Trophoblast cell (in vitro differentiated cells and primary cell): ENCODE data around the gene LANCL2.

Source experiments
- DNase-seq, 2 donors: peaks; one replicate each; pipeline ENCODE4 v3.0.0-alpha.2; 2016
- H2AFZ ChIP-seq: 2 replicates; pipeline ENCODE4 v1.6.1; 2013; ENCODE audit warnings: low read length, moderate library complexity, mild to moderate bottlenecking; ENCODE audit not compliant: insufficient read depth, poor library complexity
- H2AK5ac ChIP-seq: 2 replicates; pipeline ENCODE4 v1.6.1; 2013; ENCODE audit warnings: mild to moderate bottlenecking, low read length
- H2BK120ac ChIP-seq: 2 replicates; pipeline ENCODE4 v1.6.1; 2013; ENCODE audit warnings: low read length, mild to moderate bottlenecking, moderate library complexity; ENCODE audit not compliant: insufficient read depth, poor library complexity
- H2BK12ac ChIP-seq: 2 replicates; pipeline ENCODE4 v1.6.1; 2013; ENCODE audit warnings: mild to moderate bottlenecking, low read length, moderate library complexity
- H2BK5ac ChIP-seq: 2 replicates; pipeline ENCODE4 v1.6.1; 2013; ENCODE audit warnings: low read length, low read depth, moderate library complexity, mild to moderate bottlenecking; ENCODE audit not compliant: poor library complexity
- H3K14ac ChIP-seq: 2 replicates; pipeline ENCODE4 v1.6.1; 2013; ENCODE audit warnings: mild to moderate bottlenecking, low read length
- H3K18ac ChIP-seq: 2 replicates; pipeline ENCODE4 v1.6.1; 2013; ENCODE audit warnings: mild to moderate bottlenecking, low read length
- H3K23ac ChIP-seq: 2 replicates; pipeline ENCODE4 v1.6.1; 2013; ENCODE audit warnings: low read length
- H3K27ac ChIP-seq: 2 replicates; pipeline ENCODE4 v1.5.1; 2013; ENCODE audit warnings: low read depth, mild to moderate bottlenecking, inconsistent platforms, low read length, moderate library complexity
- H3K27me3 ChIP-seq: 2 replicates; pipeline ENCODE4 v1.6.1; 2013; ENCODE audit warnings: inconsistent platforms, mild to moderate bottlenecking, low read length, moderate library complexity; ENCODE audit not compliant: insufficient read depth
- H3K36me3 ChIP-seq, 2 experiments: 1 replicate in 1 of 2; 2 replicates in 1 of 2; pipeline ENCODE4 v1.6.1; 2013; ENCODE audit warnings: low read length in 2 of 2, mild to moderate bottlenecking in 2 of 2, moderate library complexity in 1 of 2; ENCODE audit not compliant: insufficient read depth in 2 of 2, control insufficient read depth in 1 of 2
- H3K4ac ChIP-seq: 2 replicates; pipeline ENCODE4 v1.6.1; 2013; ENCODE audit warnings: low read depth, mild to moderate bottlenecking, low read length, moderate library complexity
- H3K4me1 ChIP-seq, 2 experiments: 1 replicate in 1 of 2; 2 replicates in 1 of 2; pipeline ENCODE4 v1.6.1; 2013; ENCODE audit warnings: low read length in 2 of 2, mild to moderate bottlenecking in 2 of 2, moderate library complexity in 1 of 2; ENCODE audit not compliant: insufficient read depth in 2 of 2, control insufficient read depth in 1 of 2
- H3K4me2 ChIP-seq: 2 replicates; pipeline ENCODE4 v1.6.1; 2013; ENCODE audit warnings: inconsistent platforms, mild to moderate bottlenecking, low read length, moderate library complexity
- H3K4me3 ChIP-seq: 2 replicates; pipeline ENCODE4 v1.5.1; 2013; ENCODE audit warnings: mild to moderate bottlenecking, low read depth, low read length, inconsistent platforms
- H3K79me1 ChIP-seq: one replicate; pipeline ENCODE4 v1.6.1; 2013; ENCODE audit warnings: low read length
- H3K79me2 ChIP-seq: 2 replicates; pipeline ENCODE4 v1.6.1; 2013; ENCODE audit warnings: low read length, mild to moderate bottlenecking; ENCODE audit not compliant: control insufficient read depth, insufficient read depth, poor library complexity
- H3K9ac ChIP-seq: 2 replicates; pipeline ENCODE4 v1.6.1; 2013; ENCODE audit warnings: mild to moderate bottlenecking, low read length
- H3K9me3 ChIP-seq: 2 replicates; pipeline ENCODE4 v1.6.1; 2013; ENCODE audit warnings: low read depth, mild to moderate bottlenecking, control low read depth, inconsistent platforms, low read length; ENCODE audit not compliant: insufficient read depth
- H4K12ac ChIP-seq: 2 replicates; pipeline ENCODE4 v1.6.1; 2013; ENCODE audit warnings: low read depth, mild to moderate bottlenecking, low read length, moderate library complexity
- H4K8ac ChIP-seq: 2 replicates; pipeline ENCODE4 v1.6.1; 2013; ENCODE audit warnings: low read depth, mild to moderate bottlenecking, low read length, moderate library complexity
- H4K91ac ChIP-seq: one replicate; pipeline ENCODE4 v1.6.1; 2013; ENCODE audit warnings: low read depth, mild to moderate bottlenecking, low read length, moderate library complexity
- WGBS: extraction: QIAGEN DNeasy Blood & Tissue Kit; methylation state at CpG from one replicate; pipeline ENCODE4 v1.1.7; 2013; ENCODE audit warnings: missing lambda C conversion rate; ENCODE audit not compliant: insufficient read length, insufficient coverage; ENCODE audit errors: extremely low coverage; 5-methylcytosine and 5-hydroxymethylcytosine counted together

The LANCL2 gene

GRCh38 chr7:55438085-55438756 is 73.1 kb downstream of the LANCL2 start:
- Histone ChIP-seq H3K4me2 (no peak overlapping the region), H4K12ac (no peak overlapping the region), H3K9ac (no peak overlapping the region), H3K79me2 (no peaks in the 10 kb centered on the region), H3K9me3 (peaks cover 2% of the 10 kb centered on the region), H3K4me3 (no peak overlapping the region), H2AK5ac (no peak overlapping the region), H2BK12ac (no peak overlapping the region), H3K36me3 (no peaks in the 10 kb centered on the region), H2AFZ (no peak overlapping the region), H3K18ac (no peak overlapping the region), H4K91ac (no peak overlapping the region), H2BK120ac (no peak overlapping the region), H2BK5ac (no peak overlapping the region), H3K27me3 (no peaks in the 10 kb centered on the region), H4K8ac (no peak overlapping the region), H3K79me1 (no peaks in the 10 kb centered on the region), H3K4ac (no peak overlapping the region), H3K27ac (no peak overlapping the region), H3K23ac (no peak overlapping the region), H3K4me1 (no peaks in the 10 kb centered on the region), H3K14ac (no peak overlapping the region)
- DNase-seq: no peak
- no CpG with 5 or more reads among the region's 13 CpGs for WGBS

GRCh38 chr7:55438757-55439525 is 73.8 kb downstream of the LANCL2 start:
- Histone ChIP-seq H3K4me2 (no peak overlapping the region), H3K4me1 (no peaks in the 10 kb centered on the region), H4K8ac (no peak overlapping the region), H3K9me3 (peaks cover 2% of the 10 kb centered on the region), H2BK5ac (no peak overlapping the region), H3K18ac (no peak overlapping the region), H3K9ac (no peak overlapping the region), H3K4me3 (no peak overlapping the region), H3K79me2 (no peaks in the 10 kb centered on the region), H3K36me3 (no peaks in the 10 kb centered on the region), H2AK5ac (no peak overlapping the region), H3K4ac (no peak overlapping the region), H3K27ac (no peak overlapping the region), H3K23ac (no peak overlapping the region), H2BK12ac (no peak overlapping the region), H3K27me3 (no peaks in the 10 kb centered on the region), H4K12ac (no peak overlapping the region), H2BK120ac (no peak overlapping the region), H2AFZ (no peak overlapping the region), H4K91ac (no peak overlapping the region), H3K14ac (no peak overlapping the region), H3K79me1 (no peaks in the 10 kb centered on the region)
- no CpG with 5 or more reads among the region's 19 CpGs for WGBS
- DNase-seq: no peak

GRCh38 chr7:55439627-55440026 is 74.5 kb downstream of the LANCL2 start:
- H2BK120ac ChIP-seq: no peak overlapping the region
- no peak overlapping the region for H2BK5ac ChIP-seq
- H3K36me3 ChIP-seq: no peaks in the 10 kb centered on the region
- H3K4me1 ChIP-seq: no peaks in the 10 kb centered on the region
- no peaks in the 10 kb centered on the region for H3K27me3 ChIP-seq
- H3K4me3 ChIP-seq: no peak overlapping the region
- no peak overlapping the region for H3K4me2 ChIP-seq
- H4K8ac ChIP-seq: no peak overlapping the region
- H3K23ac ChIP-seq: no peak overlapping the region
- DNase-seq: no peak
- no peak overlapping the region for H4K12ac ChIP-seq
- H3K79me1 ChIP-seq: no peaks in the 10 kb centered on the region
- no peak overlapping the region for H3K14ac ChIP-seq
- no peak overlapping the region for H3K4ac ChIP-seq
- no peak overlapping the region for H2AK5ac ChIP-seq
- H2BK12ac ChIP-seq: no peak overlapping the region
- H3K27ac ChIP-seq: no peak overlapping the region
- no CpG with 5 or more reads among the region's 10 CpGs for WGBS
- H3K79me2 ChIP-seq: no peaks in the 10 kb centered on the region
- peaks cover 2% of the 10 kb centered on the region for H3K9me3 ChIP-seq
- H3K18ac ChIP-seq: no peak overlapping the region
- no peak overlapping the region for H2AFZ ChIP-seq
- H4K91ac ChIP-seq: no peak overlapping the region
- H3K9ac ChIP-seq: no peak overlapping the region

GRCh38 chr7:55440040-55440690 is 75.0 kb downstream of the LANCL2 start:
- WGBS: no CpG with 5 or more reads among the region's 13 CpGs
- Histone ChIP-seq H3K27me3 (no peaks in the 10 kb centered on the region), H2BK5ac (no peak overlapping the region), H3K79me1 (no peaks in the 10 kb centered on the region), H4K91ac (no peak overlapping the region), H3K4me1 (no peaks in the 10 kb centered on the region), H3K79me2 (no peaks in the 10 kb centered on the region), H3K9me3 (peaks cover 2% of the 10 kb centered on the region), H2BK12ac (no peak overlapping the region), H2AFZ (no peak overlapping the region), H3K4ac (no peak overlapping the region), H3K14ac (no peak overlapping the region), H3K4me2 (no peak overlapping the region), H3K36me3 (no peaks in the 10 kb centered on the region), H3K23ac (no peak overlapping the region), H3K27ac (no peak overlapping the region), H2AK5ac (no peak overlapping the region), H3K4me3 (no peak overlapping the region), H2BK120ac (no peak overlapping the region), H3K18ac (no peak overlapping the region), H4K8ac (no peak overlapping the region), H4K12ac (no peak overlapping the region), H3K9ac (no peak overlapping the region)
- DNase-seq: no peak
